A549 (cell line): ENCODE measurements around the gene PDHX. TPM values are rescaled to one million over a fixed set of nuclear protein-coding genes. Genes with fewer than 3 reads are reported as not detected.

Source experiments
- ATAC-seq, 2 experiments: fragments of 200-7000 bp in 1 of 2; fragments of >200 bp in 1 of 2; cut with Nextera tagmentation in 1 of 2; cut with Tn5 transposase in 1 of 2; 3 replicates each; pipeline versions ENCODE4 v1.8.0 to v1.9.1; 2018 to 2020; ENCODE audit warnings: mild to moderate bottlenecking in 1 of 2, moderate library complexity in 1 of 2
- CTCF ChIA-PET: fragments of 300-600 bp; sonication (Branson Sonifier 250); formaldehyde crosslinking; extraction: SDS; loops from one replicate; lab custom pipeline; 2021; ENCODE audit warnings: antibody characterized with exemption, inconsistent platforms; lab: Yijun Ruan, JAX
- POLR2A ChIA-PET: fragments of 350-600 bp; formaldehyde crosslinking; extraction: SDS; loops from one replicate; lab custom pipeline; 2021; ENCODE audit warnings: antibody characterized with exemption, inconsistent platforms; lab: Yijun Ruan, JAX
- DNase-seq, 2 experiments: peaks; one replicate each; pipeline versions ENCODE4 v3.0.0 to v3.0.0-alpha.2; 2011 to 2016; ENCODE audit warnings: low read depth in 1 of 2, low spot score in 1 of 2
- FAIRE-seq: peaks from 2 replicates; lab custom pipeline; 2011; peaks lifted over from hg19 to GRCh38; lab: Jason Lieb, UNC
- H3K27ac ChIP-seq, 2 experiments: fragments of >200 bp; sonication (Bioruptor Twin); formaldehyde crosslinking; 3 replicates each; pipeline ENCODE4 v1.5.1; 2016 to 2017
- H3K4me1 ChIP-seq: fragments of >200 bp; sonication (Bioruptor Twin); formaldehyde crosslinking; 3 replicates; pipeline ENCODE4 v1.6.1; 2016
- H3K4me2 ChIP-seq: fragments of >200 bp; sonication (Bioruptor Twin); formaldehyde crosslinking; 3 replicates; pipeline ENCODE4 v1.6.1; 2016
- H3K4me3 ChIP-seq: fragments of >200 bp; sonication (Bioruptor Twin); formaldehyde crosslinking; 3 replicates; pipeline ENCODE4 v1.5.1; 2016
- H3K9me3 ChIP-seq: fragments of >200 bp; sonication (Bioruptor Twin); formaldehyde crosslinking; 3 replicates; pipeline ENCODE4 v1.6.1; 2016
- BHLHE40 ChIP-seq: IDR thresholded peaks from 2 replicates; pipeline ENCODE4 v1.6.1; 2012; ENCODE audit warnings: low read depth, low read length, inconsistent platforms
- CBX2 ChIP-seq: fragments of 200-600 bp; sonication (generic); IDR thresholded peaks from 2 replicates; pipeline ENCODE4 v1.6.1; 2016; ENCODE audit warnings: low read depth, mild to moderate bottlenecking, borderline replicate concordance
- EHMT2 ChIP-seq: fragments of 200-600 bp; sonication (generic); IDR thresholded peaks from 2 replicates; pipeline ENCODE4 v1.6.1; 2016; ENCODE audit warnings: antibody characterized with exemption, low read depth, mild to moderate bottlenecking, moderate library complexity
- ESRRA ChIP-seq: fragments of 150-350 bp; IDR thresholded peaks from 2 replicates; pipeline ENCODE4 v1.6.1; 2014; ENCODE audit warnings: mild to moderate bottlenecking, low read length, borderline replicate concordance
- FOXS1 ChIP-seq: fragments of 250-450 bp; sonication (Bioruptor Pico); IDR thresholded peaks from 2 replicates; pipeline ENCODE4 v1.5.0; 2020; ENCODE audit warnings: mild to moderate bottlenecking, moderate library complexity
- HOXB13 ChIP-seq: fragments of 250-450 bp; sonication (Bioruptor Pico); IDR thresholded peaks from 2 replicates; pipeline ENCODE4 v1.5.0; 2020; ENCODE audit warnings: low read depth, mild to moderate bottlenecking, moderate library complexity
- HOXB5 ChIP-seq: fragments of 250-450 bp; sonication (Bioruptor Pico); IDR thresholded peaks from 2 replicates; pipeline ENCODE4 v1.5.0; 2020; ENCODE audit warnings: mild to moderate bottlenecking, moderate library complexity
- KDM5A ChIP-seq: fragments of 200-600 bp; sonication (generic); IDR thresholded peaks from 2 replicates; pipeline ENCODE4 v1.6.1; 2016; ENCODE audit warnings: antibody characterized with exemption, mild to moderate bottlenecking
- MAZ ChIP-seq: fragments of 150-350 bp; IDR thresholded peaks from 2 replicates; pipeline ENCODE4 v1.6.1; 2014; ENCODE audit warnings: antibody characterized with exemption, low read depth, low read length, borderline replicate concordance
- NFE2L2 ChIP-seq: fragments of 150-350 bp; conservative IDR thresholded peaks from 2 replicates; pipeline ENCODE4 v1.6.1; 2014; ENCODE audit warnings: low read length
- NPAS2 ChIP-seq: fragments of 250-450 bp; sonication (Bioruptor Pico); IDR thresholded peaks from 2 replicates; pipeline ENCODE4 v1.8.0; 2022; ENCODE audit warnings: mild to moderate bottlenecking, moderate library complexity, borderline replicate concordance
- NR3C1 ChIP-seq: fragments of >200 bp; sonication (Bioruptor Twin); formaldehyde crosslinking; IDR thresholded peaks from 3 replicates; pipeline ENCODE4 v1.6.1; 2017
- POLR2A ChIP-seq: IDR thresholded peaks from 2 replicates; pipeline ENCODE4 v1.6.1; 2012; ENCODE audit warnings: mild to moderate bottlenecking, low read length
- RFX5 ChIP-seq: fragments of 450-650 bp; IDR thresholded peaks from 2 replicates; pipeline ENCODE4 v1.7.1; 2014; ENCODE audit warnings: antibody characterized with exemption, mild to moderate bottlenecking, moderate library complexity
- SMC3 ChIP-seq: fragments of >200 bp; sonication (Bioruptor Twin); formaldehyde crosslinking; IDR thresholded peaks from 3 replicates; pipeline ENCODE4 v1.6.1; 2018; ENCODE audit warnings: inconsistent platforms
- TP53 ChIP-seq: fragments of 250-450 bp; sonication (Bioruptor Pico); IDR thresholded peaks from 2 replicates; pipeline ENCODE4 v1.5.0; 2021; ENCODE audit warnings: mild to moderate bottlenecking, moderate library complexity
- WGBS: methylation state at CpG from one replicate; pipeline ENCODE4 v1.1.6; 2017; ENCODE audit errors: missing lambda C conversion rate; 5-methylcytosine and 5-hydroxymethylcytosine counted together
- polyA plus RNA-seq, 4 experiments: library from polyadenylated mRNA; depleted of rRNA in 3 of 4; stranded (reverse); fragments of >200 nt; fragmentation: RNase III in 1 of 4; extraction: RNeasy Plus Mini Kit Qiagen cat#74134 plus additional on column Dnase treatment in 1 of 4; gene quantifications; 2 replicates in 3 of 4; 3 replicates in 1 of 4; pipeline ENCODE4 v1.2.3, GENCODE V29; 2011 to 2017
- TF ChIP-seq, protein P1 (sequence below): IDR thresholded peaks from 2 replicates; pipeline ENCODE4 v1.6.1; 2012; ENCODE audit warnings: low read depth, borderline replicate concordance
- TF ChIP-seq, protein P2 (sequence below): IDR thresholded peaks from 2 replicates; pipeline ENCODE4 v1.6.1; 2012
- TF ChIP-seq, protein P3 (sequence below): fragments of >200 bp; sonication (Bioruptor Twin); formaldehyde crosslinking; IDR thresholded peaks from 3 replicates; pipeline ENCODE4 v1.5.1; 2016
- TF ChIP-seq, protein P4 (sequence below): fragments of 450-650 bp; IDR thresholded peaks from 2 replicates; pipeline ENCODE4 v1.6.1; 2014; ENCODE audit warnings: antibody characterized with exemption
- TF ChIP-seq, protein P5 (sequence below): fragments of >200 bp; sonication (Bioruptor Twin); formaldehyde crosslinking; IDR thresholded peaks from 2 replicates; pipeline ENCODE4 v1.6.1; 2016
- TF ChIP-seq, protein P6 (sequence below): fragments of 200-600 bp; sonication (generic); IDR thresholded peaks from 2 replicates; pipeline ENCODE4 v1.6.1; 2016; ENCODE audit warnings: antibody characterized with exemption, mild to moderate bottlenecking, moderate library complexity
- TF ChIP-seq, protein P7 (sequence below): fragments of >200 bp; sonication (Bioruptor Twin); formaldehyde crosslinking; IDR thresholded peaks from 3 replicates; pipeline ENCODE4 v1.6.1; 2016

PDHX gene
- polyA plus RNA-seq, 2 of the 4 experiments (the other 2 are of a cell fraction), result 46.5 to 87.4 TPM

DNA sequence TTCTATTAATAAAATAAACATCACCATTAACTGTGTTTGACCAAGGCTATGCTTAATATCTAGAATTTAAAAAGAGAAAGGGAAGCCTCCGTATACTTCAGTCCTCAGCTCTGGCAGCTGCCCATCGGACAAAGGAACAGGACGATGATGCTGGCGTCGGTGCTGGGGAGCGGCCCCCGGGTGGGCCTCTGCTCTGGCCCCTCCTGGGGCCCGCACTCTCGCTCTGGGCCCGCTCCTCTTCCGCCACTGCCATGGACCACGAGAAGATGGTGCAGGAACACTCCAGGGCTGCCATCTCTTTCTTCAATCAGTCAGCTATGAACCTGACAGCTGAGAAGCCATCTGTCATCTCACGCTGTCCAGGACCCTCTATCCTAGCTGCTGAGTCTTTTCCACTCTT is 25.3 kb downstream of the PDHX start:
- ATAC-seq, result no peak
- Histone ChIP-seq H3K4me2 (no peak overlapping the region), H3K4me1 (no peaks in the 10 kb centered on the region), H3K27ac (no peak overlapping the region)
- no peak for FAIRE-seq
- DNase-seq, result no peak
- POLR2A ChIA-PET, result no interaction called here
- TF ChIP-seq ESRRA, result no peak
- TF ChIP-seq, protein P1, sequence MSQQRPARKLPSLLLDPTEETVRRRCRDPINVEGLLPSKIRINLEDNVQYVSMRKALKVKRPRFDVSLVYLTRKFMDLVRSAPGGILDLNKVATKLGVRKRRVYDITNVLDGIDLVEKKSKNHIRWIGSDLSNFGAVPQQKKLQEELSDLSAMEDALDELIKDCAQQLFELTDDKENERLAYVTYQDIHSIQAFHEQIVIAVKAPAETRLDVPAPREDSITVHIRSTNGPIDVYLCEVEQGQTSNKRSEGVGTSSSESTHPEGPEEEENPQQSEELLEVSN, result no peak
- no peak for TF ChIP-seq SMC3
- no peak for TF ChIP-seq HOXB13 (CRISPR knock-in tag)
- TF ChIP-seq CBX2, result no peak
- TF ChIP-seq, protein P2, sequence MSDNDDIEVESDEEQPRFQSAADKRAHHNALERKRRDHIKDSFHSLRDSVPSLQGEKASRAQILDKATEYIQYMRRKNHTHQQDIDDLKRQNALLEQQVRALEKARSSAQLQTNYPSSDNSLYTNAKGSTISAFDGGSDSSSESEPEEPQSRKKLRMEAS, result no peak
- no peak for TF ChIP-seq KDM5A
- TF ChIP-seq, all 56 proteins: peak for 0
- Histone ChIP-seq H3K4me3 (no peak overlapping the region), H3K9me3 (peaks cover 14% of the 10 kb centered on the region; the same call in 2 of the 3 replicates)
- CTCF ChIA-PET, result interaction anchor here (0.9 to 1.5 kb wide), 3 partner anchors 15 to 450 kb away, joined by 3 to 4 read pairs (median 3); no protein-coding TSS in a partner anchor
- WGBS, result 94% methylated on average over 13 of the region's 13 CpGs

DNA sequence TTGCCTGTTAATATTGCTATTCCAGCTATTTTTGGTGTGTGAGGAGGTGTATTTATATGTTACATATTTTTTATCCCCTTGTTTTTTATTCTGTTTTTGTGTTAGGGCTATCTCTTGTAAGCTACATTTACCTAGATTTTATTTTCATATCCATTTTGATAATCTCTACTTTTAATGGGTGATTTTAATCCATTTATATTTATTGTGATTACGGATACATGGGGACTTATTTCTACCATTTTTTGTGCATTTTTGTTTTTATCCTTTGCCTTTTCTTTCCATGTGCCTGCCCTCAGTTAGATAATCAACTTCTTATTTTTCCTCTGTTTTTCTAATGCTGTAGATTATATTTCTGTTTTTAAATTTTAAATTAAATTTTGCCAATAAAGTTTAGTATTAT is 28.3 kb downstream of the PDHX start:
- CTCF ChIA-PET, result no interaction called here
- TF ChIP-seq, protein P3, sequence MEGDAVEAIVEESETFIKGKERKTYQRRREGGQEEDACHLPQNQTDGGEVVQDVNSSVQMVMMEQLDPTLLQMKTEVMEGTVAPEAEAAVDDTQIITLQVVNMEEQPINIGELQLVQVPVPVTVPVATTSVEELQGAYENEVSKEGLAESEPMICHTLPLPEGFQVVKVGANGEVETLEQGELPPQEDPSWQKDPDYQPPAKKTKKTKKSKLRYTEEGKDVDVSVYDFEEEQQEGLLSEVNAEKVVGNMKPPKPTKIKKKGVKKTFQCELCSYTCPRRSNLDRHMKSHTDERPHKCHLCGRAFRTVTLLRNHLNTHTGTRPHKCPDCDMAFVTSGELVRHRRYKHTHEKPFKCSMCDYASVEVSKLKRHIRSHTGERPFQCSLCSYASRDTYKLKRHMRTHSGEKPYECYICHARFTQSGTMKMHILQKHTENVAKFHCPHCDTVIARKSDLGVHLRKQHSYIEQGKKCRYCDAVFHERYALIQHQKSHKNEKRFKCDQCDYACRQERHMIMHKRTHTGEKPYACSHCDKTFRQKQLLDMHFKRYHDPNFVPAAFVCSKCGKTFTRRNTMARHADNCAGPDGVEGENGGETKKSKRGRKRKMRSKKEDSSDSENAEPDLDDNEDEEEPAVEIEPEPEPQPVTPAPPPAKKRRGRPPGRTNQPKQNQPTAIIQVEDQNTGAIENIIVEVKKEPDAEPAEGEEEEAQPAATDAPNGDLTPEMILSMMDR, result no peak
- TF ChIP-seq, protein P1, result no peak
- TF ChIP-seq NPAS2 (CRISPR knock-in tag) (no peak), NR3C1 (no peak), EHMT2 (no peak), MAZ (no peak), FOXS1 (CRISPR knock-in tag) (no peak), POLR2A (no peak), NFE2L2 (no peak), HOXB5 (CRISPR knock-in tag) (no peak), TP53 (no peak), BHLHE40 (no peak), RFX5 (no peak)
- TF ChIP-seq, protein P4, sequence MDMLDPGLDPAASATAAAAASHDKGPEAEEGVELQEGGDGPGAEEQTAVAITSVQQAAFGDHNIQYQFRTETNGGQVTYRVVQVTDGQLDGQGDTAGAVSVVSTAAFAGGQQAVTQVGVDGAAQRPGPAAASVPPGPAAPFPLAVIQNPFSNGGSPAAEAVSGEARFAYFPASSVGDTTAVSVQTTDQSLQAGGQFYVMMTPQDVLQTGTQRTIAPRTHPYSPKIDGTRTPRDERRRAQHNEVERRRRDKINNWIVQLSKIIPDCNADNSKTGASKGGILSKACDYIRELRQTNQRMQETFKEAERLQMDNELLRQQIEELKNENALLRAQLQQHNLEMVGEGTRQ, result no peak
- TF ChIP-seq, protein P5, sequence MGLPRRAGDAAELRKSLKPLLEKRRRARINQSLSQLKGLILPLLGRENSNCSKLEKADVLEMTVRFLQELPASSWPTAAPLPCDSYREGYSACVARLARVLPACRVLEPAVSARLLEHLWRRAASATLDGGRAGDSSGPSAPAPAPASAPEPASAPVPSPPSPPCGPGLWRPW, result no peak
- TF ChIP-seq, protein P6, sequence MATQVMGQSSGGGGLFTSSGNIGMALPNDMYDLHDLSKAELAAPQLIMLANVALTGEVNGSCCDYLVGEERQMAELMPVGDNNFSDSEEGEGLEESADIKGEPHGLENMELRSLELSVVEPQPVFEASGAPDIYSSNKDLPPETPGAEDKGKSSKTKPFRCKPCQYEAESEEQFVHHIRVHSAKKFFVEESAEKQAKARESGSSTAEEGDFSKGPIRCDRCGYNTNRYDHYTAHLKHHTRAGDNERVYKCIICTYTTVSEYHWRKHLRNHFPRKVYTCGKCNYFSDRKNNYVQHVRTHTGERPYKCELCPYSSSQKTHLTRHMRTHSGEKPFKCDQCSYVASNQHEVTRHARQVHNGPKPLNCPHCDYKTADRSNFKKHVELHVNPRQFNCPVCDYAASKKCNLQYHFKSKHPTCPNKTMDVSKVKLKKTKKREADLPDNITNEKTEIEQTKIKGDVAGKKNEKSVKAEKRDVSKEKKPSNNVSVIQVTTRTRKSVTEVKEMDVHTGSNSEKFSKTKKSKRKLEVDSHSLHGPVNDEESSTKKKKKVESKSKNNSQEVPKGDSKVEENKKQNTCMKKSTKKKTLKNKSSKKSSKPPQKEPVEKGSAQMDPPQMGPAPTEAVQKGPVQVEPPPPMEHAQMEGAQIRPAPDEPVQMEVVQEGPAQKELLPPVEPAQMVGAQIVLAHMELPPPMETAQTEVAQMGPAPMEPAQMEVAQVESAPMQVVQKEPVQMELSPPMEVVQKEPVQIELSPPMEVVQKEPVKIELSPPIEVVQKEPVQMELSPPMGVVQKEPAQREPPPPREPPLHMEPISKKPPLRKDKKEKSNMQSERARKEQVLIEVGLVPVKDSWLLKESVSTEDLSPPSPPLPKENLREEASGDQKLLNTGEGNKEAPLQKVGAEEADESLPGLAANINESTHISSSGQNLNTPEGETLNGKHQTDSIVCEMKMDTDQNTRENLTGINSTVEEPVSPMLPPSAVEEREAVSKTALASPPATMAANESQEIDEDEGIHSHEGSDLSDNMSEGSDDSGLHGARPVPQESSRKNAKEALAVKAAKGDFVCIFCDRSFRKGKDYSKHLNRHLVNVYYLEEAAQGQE, result no peak
- TF ChIP-seq, protein P7, sequence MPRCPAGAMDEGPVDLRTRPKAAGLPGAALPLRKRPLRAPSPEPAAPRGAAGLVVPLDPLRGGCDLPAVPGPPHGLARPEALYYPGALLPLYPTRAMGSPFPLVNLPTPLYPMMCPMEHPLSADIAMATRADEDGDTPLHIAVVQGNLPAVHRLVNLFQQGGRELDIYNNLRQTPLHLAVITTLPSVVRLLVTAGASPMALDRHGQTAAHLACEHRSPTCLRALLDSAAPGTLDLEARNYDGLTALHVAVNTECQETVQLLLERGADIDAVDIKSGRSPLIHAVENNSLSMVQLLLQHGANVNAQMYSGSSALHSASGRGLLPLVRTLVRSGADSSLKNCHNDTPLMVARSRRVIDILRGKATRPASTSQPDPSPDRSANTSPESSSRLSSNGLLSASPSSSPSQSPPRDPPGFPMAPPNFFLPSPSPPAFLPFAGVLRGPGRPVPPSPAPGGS, result no peak
- ATAC-seq (no peak), DNase-seq (no peak), FAIRE-seq (no peak)
- H3K4me2 ChIP-seq, result no peak overlapping the region
- no peak overlapping the region for H3K27ac ChIP-seq
- 91% methylated on average over 1 of the region's 1 CpG for WGBS
- H3K9me3 ChIP-seq, result peaks cover 14% of the 10 kb centered on the region; the same call in 2 of the 3 replicates
- H3K4me1 ChIP-seq, result no peaks in the 10 kb centered on the region
- POLR2A ChIA-PET, result no interaction called here
- H3K4me3 ChIP-seq, result no peak overlapping the region
